Pons (tissue), 1 donor: ENCODE data around the gene FAM240A.
"Not testable (repeated sequence)": the region's sequence is repeated elsewhere in the genome, so short reads cannot be mapped to it uniquely, and the experiment has no call there.

Experiments used
- DNase-seq: peaks from one replicate; pipeline ENCODE4 v3.0.0-alpha.2; 2016; ENCODE audit warnings: low spot score

The FAM240A gene

GRCh38 chr3:46612324-46612723, at the start of gene FAM240A:
TSS of gene FAM240A (plus strand) at chr3:46612525. CDS start at chr3:46612684, 159 bp downstream.
- DNase-seq = peak; percentile 73

GRCh38 chr3:46564190-46565021, 47.9 kb upstream of the FAM240A start:
- DNase-seq = no peak

- DNase-seq = no peak
Measured at GRCh38 chr3:46565077-46565476, 47.2 kb upstream of the FAM240A start.

GRCh38 chr3:46565607-46566039, 46.7 kb upstream of the FAM240A start:
- no peak for DNase-seq

- DNase-seq = no peak
Measured at GRCh38 chr3:46566040-46566641, 46.2 kb upstream of the FAM240A start, which contains the start of gene LRRC2. TSS of gene LRRC2 (minus strand) at chr3:46566302. CDS start at chr3:46551591, 14,711 bp downstream.

- DNase-seq = no peak
Measured at GRCh38 chr3:46571684-46572083, 40.6 kb upstream of the FAM240A start.

- DNase-seq = no peak
Measured at GRCh38 chr3:46573701-46574100, 38.6 kb upstream of the FAM240A start.

GRCh38 chr3:46574243-46574646, 38.1 kb upstream of the FAM240A start:
- DNase-seq = no peak

GRCh38 chr3:46574881-46575576, 37.3 kb upstream of the FAM240A start:
- DNase-seq = no peak

- DNase-seq = no peak
Measured at GRCh38 chr3:46575577-46576222, 36.6 kb upstream of the FAM240A start.

GRCh38 chr3:46576386-46576785, 35.9 kb upstream of the FAM240A start:
- DNase-seq = no peak

- no peak for DNase-seq
Measured at GRCh38 chr3:46576879-46577278, 35.4 kb upstream of the FAM240A start.

- not testable (repeated sequence) for DNase-seq
Measured at GRCh38 chr3:46577580-46578249, 34.6 kb upstream of the FAM240A start.

- peak; percentile 30 for DNase-seq
Measured at GRCh38 chr3:46578973-46579755, 33.2 kb upstream of the FAM240A start.

- DNase-seq = no peak
Measured at GRCh38 chr3:46579756-46580286, 32.5 kb upstream of the FAM240A start.

- DNase-seq = no peak
Measured at GRCh38 chr3:46580675-46581074, 31.6 kb upstream of the FAM240A start.

GRCh38 chr3:46584598-46585467, 27.5 kb upstream of the FAM240A start:
- no peak for DNase-seq

- DNase-seq = no peak
Measured at GRCh38 chr3:46585799-46586693, 26.3 kb upstream of the FAM240A start.
